HG02588 (cell line): Measurements from ENCODE around the gene TUBA3E.
A peak's percentile ranks its signal among the peaks of the same experiment; 100 is the strongest.
"Not testable (repeated sequence)": the region's sequence is repeated elsewhere in the genome, so short reads cannot be mapped to it uniquely, and the experiment has no call there.

Experiments used
- ATAC-seq: cut with Tn5 transposase; IDR thresholded peaks from one replicate; pipeline ENCODE4 v1.9.1; 2021; ENCODE audit warnings: mild to moderate bottlenecking, moderate library complexity; ENCODE audit not compliant: unreplicated experiment

Gene TUBA3E

GRCh38 chr2:130150181-130151144, 47.8 kb downstream of the TUBA3E start:
- no peak for ATAC-seq

GRCh38 chr2:130148515-130148914, 49.7 kb downstream of the TUBA3E start:
- ATAC-seq = not testable (repeated sequence)

GRCh38 chr2:130145006-130145414, 53.2 kb downstream of the TUBA3E start, which contains the start of gene CCDC74B:
Gene CCDC74B, minus strand, starts transcription at chr2:130145112. Its CDS starts 116 bp downstream, at chr2:130144996.
- ATAC-seq = peak; percentile 93

- peak; percentile 35 for ATAC-seq
These were observed 54.8 kb downstream of the TUBA3E start for GRCh38 chr2:130143266-130144039.

- not testable (repeated sequence) for ATAC-seq
These were observed 55.6 kb downstream of the TUBA3E start for GRCh38 chr2:130142396-130143265.
